ENCODE data around the gene TBL1X. TPM values are rescaled to one million over a fixed set of nuclear protein-coding genes. Genes with fewer than 3 reads are reported as not detected.

TBL1X gene
- total RNA-seq, 1 donor from 2014 or later: 6.3 TPM

GRCh38 chrX:9539605-9540387 is 74.9 kb downstream of the TBL1X start:
- H3K9me3 ChIP-seq (ENCODE audit: control insufficient read depth in 3 of 3, low read length in 3 of 3): no peaks in the 10 kb centered on the region
- H3K9ac ChIP-seq (ENCODE audit: low read depth in 1 of 3, low read length in 3 of 3): no peak overlapping the region
- H3K27ac ChIP-seq (ENCODE audit: low read depth, low read length): no peak overlapping the region
- no peaks in the 10 kb centered on the region for H3K36me3 ChIP-seq (ENCODE audit: control insufficient read depth in 3 of 3, insufficient read depth in 3 of 3, low read length in 3 of 3)
- H3K27me3 ChIP-seq (ENCODE audit: control insufficient read depth in 3 of 3, insufficient read depth in 3 of 3, low read length in 3 of 3): no peaks in the 10 kb centered on the region
- no peak overlapping the region for H3K4me3 ChIP-seq (ENCODE audit: low read length in 3 of 3)
- peaks cover 0 to 7% (median 0%) of the 10 kb centered on the region in 3 donors for H3K4me1 ChIP-seq (ENCODE audit: control insufficient read depth in 3 of 3, insufficient read depth in 3 of 3, low read length in 3 of 3)

DNA sequence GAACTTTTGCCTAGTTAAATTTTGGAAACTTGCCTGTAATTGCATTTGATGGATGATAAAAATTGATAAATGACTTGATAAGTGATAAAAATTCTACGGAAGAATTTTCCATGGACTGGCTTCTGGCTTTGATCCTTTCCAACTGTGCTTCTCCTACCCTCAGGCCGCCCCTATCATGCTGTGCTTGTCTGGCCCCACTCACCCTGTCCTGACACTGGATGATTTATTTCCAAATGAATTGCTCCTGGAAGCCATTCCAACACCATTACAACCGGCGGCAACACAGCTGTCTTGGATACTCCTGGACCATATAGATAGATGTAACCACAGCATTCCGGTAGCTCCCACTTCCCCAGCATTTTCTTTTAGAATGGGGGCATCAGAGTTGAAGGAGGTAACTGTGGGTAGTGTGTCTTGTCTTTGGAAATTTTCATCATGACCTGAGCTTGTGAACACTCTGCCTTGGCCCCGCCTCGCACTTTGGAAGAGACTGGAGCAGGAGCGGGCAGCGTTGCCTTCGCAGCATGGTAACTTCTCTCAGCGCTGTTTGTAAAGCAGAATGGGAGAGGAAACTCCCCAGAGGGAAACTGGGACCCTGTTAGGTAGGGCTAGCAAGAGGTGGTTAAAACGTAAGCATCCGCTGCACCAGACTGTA is 77.4 kb downstream of the TBL1X start:
- peaks cover 0 to 7% (median 0%) of the 10 kb centered on the region in 3 donors for H3K4me1 ChIP-seq (ENCODE audit: control insufficient read depth in 3 of 3, insufficient read depth in 3 of 3, low read length in 3 of 3)
- peak overlapping the region in 1 of 3 donors; percentile 69 for H3K9ac ChIP-seq (ENCODE audit: low read depth in 1 of 3, low read length in 3 of 3)
- H3K4me3 ChIP-seq (ENCODE audit: low read length in 3 of 3): peak overlapping the region in 1 of 3 donors; percentile 52
- no peaks in the 10 kb centered on the region for H3K27me3 ChIP-seq (ENCODE audit: control insufficient read depth in 3 of 3, insufficient read depth in 3 of 3, low read length in 3 of 3)
- no peaks in the 10 kb centered on the region for H3K9me3 ChIP-seq (ENCODE audit: control insufficient read depth in 3 of 3, low read length in 3 of 3)
- no peaks in the 10 kb centered on the region for H3K36me3 ChIP-seq (ENCODE audit: control insufficient read depth in 3 of 3, insufficient read depth in 3 of 3, low read length in 3 of 3)
- peak overlapping the region; percentile 25 for H3K27ac ChIP-seq (ENCODE audit: low read depth, low read length)

GRCh38 chrX:9542761-9543111 is 77.9 kb downstream of the TBL1X start:
- Histone ChIP-seq H3K27ac (ENCODE audit: low read depth, low read length) (peak overlapping the region; percentile 25), H3K4me3 (ENCODE audit: low read length in 3 of 3) (peak overlapping the region in 1 of 3 donors; percentile 52), H3K36me3 (ENCODE audit: control insufficient read depth in 3 of 3, insufficient read depth in 3 of 3, low read length in 3 of 3) (no peaks in the 10 kb centered on the region), H3K9ac (ENCODE audit: low read depth in 1 of 3, low read length in 3 of 3) (peak overlapping the region in 1 of 3 donors; percentile 69), H3K27me3 (ENCODE audit: control insufficient read depth in 3 of 3, insufficient read depth in 3 of 3, low read length in 3 of 3) (no peaks in the 10 kb centered on the region), H3K9me3 (ENCODE audit: control insufficient read depth in 3 of 3, low read length in 3 of 3) (no peaks in the 10 kb centered on the region), H3K4me1 (ENCODE audit: control insufficient read depth in 3 of 3, insufficient read depth in 3 of 3, low read length in 3 of 3) (peaks cover 0 to 7% (median 0%) of the 10 kb centered on the region in 3 donors)

- no peak overlapping the region for H3K9ac ChIP-seq (ENCODE audit: low read depth in 1 of 3, low read length in 3 of 3)
- no peaks in the 10 kb centered on the region for H3K36me3 ChIP-seq (ENCODE audit: control insufficient read depth in 3 of 3, insufficient read depth in 3 of 3, low read length in 3 of 3)
- no peaks in the 10 kb centered on the region for H3K9me3 ChIP-seq (ENCODE audit: control insufficient read depth in 3 of 3, low read length in 3 of 3)
- H3K27ac ChIP-seq (ENCODE audit: low read depth, low read length): no peak overlapping the region
- H3K4me1 ChIP-seq (ENCODE audit: control insufficient read depth in 3 of 3, insufficient read depth in 3 of 3, low read length in 3 of 3): peaks cover 0 to under 1% (median 0%) of the 10 kb centered on the region in 3 donors
- H3K4me3 ChIP-seq (ENCODE audit: low read length in 3 of 3): no peak overlapping the region
- no peaks in the 10 kb centered on the region for H3K27me3 ChIP-seq (ENCODE audit: control insufficient read depth in 3 of 3, insufficient read depth in 3 of 3, low read length in 3 of 3)
These were observed 90.5 kb downstream of the TBL1X start for GRCh38 chrX:9555354-9555753.

GRCh38 chrX:9557091-9557490 is 92.2 kb downstream of the TBL1X start:
- Histone ChIP-seq H3K9me3 (ENCODE audit: control insufficient read depth in 3 of 3, low read length in 3 of 3) (no peaks in the 10 kb centered on the region), H3K4me1 (ENCODE audit: control insufficient read depth in 3 of 3, insufficient read depth in 3 of 3, low read length in 3 of 3) (peaks cover 0 to 5% (median 0%) of the 10 kb centered on the region in 3 donors)

GRCh38 chrX:9557521-9557920 is 92.7 kb downstream of the TBL1X start:
- Histone ChIP-seq H3K27me3 (ENCODE audit: control insufficient read depth in 3 of 3, insufficient read depth in 3 of 3, low read length in 3 of 3) (no peaks in the 10 kb centered on the region), H3K9ac (ENCODE audit: low read depth in 1 of 3, low read length in 3 of 3) (no peak overlapping the region), H3K9me3 (ENCODE audit: control insufficient read depth in 3 of 3, low read length in 3 of 3) (no peaks in the 10 kb centered on the region), H3K4me1 (ENCODE audit: control insufficient read depth in 3 of 3, insufficient read depth in 3 of 3, low read length in 3 of 3) (peaks cover 0 to 5% (median 0%) of the 10 kb centered on the region in 3 donors), H3K4me3 (ENCODE audit: low read length in 3 of 3) (no peak overlapping the region), H3K36me3 (ENCODE audit: control insufficient read depth in 3 of 3, insufficient read depth in 3 of 3, low read length in 3 of 3) (no peaks in the 10 kb centered on the region), H3K27ac (ENCODE audit: low read depth, low read length) (no peak overlapping the region)

More at GRCh38 chrX:9557091-9557490, 92.2 kb downstream of the TBL1X start:
- Histone ChIP-seq H3K4me3 (ENCODE audit: low read length in 3 of 3) (no peak overlapping the region), H3K36me3 (ENCODE audit: control insufficient read depth in 3 of 3, insufficient read depth in 3 of 3, low read length in 3 of 3) (no peaks in the 10 kb centered on the region), H3K9ac (ENCODE audit: low read depth in 1 of 3, low read length in 3 of 3) (no peak overlapping the region), H3K27me3 (ENCODE audit: control insufficient read depth in 3 of 3, insufficient read depth in 3 of 3, low read length in 3 of 3) (no peaks in the 10 kb centered on the region), H3K27ac (ENCODE audit: low read depth, low read length) (no peak overlapping the region)

- Histone ChIP-seq H3K4me3 (ENCODE audit: low read length in 3 of 3) (no peak overlapping the region), H3K4me1 (ENCODE audit: control insufficient read depth in 3 of 3, insufficient read depth in 3 of 3, low read length in 3 of 3) (peaks cover 0 to 5% (median 2%) of the 10 kb centered on the region in 3 donors), H3K27ac (ENCODE audit: low read depth, low read length) (no peak overlapping the region), H3K9me3 (ENCODE audit: control insufficient read depth in 3 of 3, low read length in 3 of 3) (no peaks in the 10 kb centered on the region), H3K27me3 (ENCODE audit: control insufficient read depth in 3 of 3, insufficient read depth in 3 of 3, low read length in 3 of 3) (no peaks in the 10 kb centered on the region), H3K36me3 (ENCODE audit: control insufficient read depth in 3 of 3, insufficient read depth in 3 of 3, low read length in 3 of 3) (no peaks in the 10 kb centered on the region), H3K9ac (ENCODE audit: low read depth in 1 of 3, low read length in 3 of 3) (no peak overlapping the region)
These were observed 93.8 kb downstream of the TBL1X start for GRCh38 chrX:9558615-9559014.

GRCh38 chrX:9560219-9560618 is 95.4 kb downstream of the TBL1X start:
- Histone ChIP-seq H3K4me1 (ENCODE audit: control insufficient read depth in 3 of 3, insufficient read depth in 3 of 3, low read length in 3 of 3) (peaks cover 0 to 5% (median 2%) of the 10 kb centered on the region in 3 donors), H3K9ac (ENCODE audit: low read depth in 1 of 3, low read length in 3 of 3) (no peak overlapping the region), H3K27ac (ENCODE audit: low read depth, low read length) (no peak overlapping the region), H3K4me3 (ENCODE audit: low read length in 3 of 3) (no peak overlapping the region), H3K27me3 (ENCODE audit: control insufficient read depth in 3 of 3, insufficient read depth in 3 of 3, low read length in 3 of 3) (no peaks in the 10 kb centered on the region), H3K36me3 (ENCODE audit: control insufficient read depth in 3 of 3, insufficient read depth in 3 of 3, low read length in 3 of 3) (no peaks in the 10 kb centered on the region), H3K9me3 (ENCODE audit: control insufficient read depth in 3 of 3, low read length in 3 of 3) (no peaks in the 10 kb centered on the region)

GRCh38 chrX:9561199-9561598 is 96.3 kb downstream of the TBL1X start:
- no peaks in the 10 kb centered on the region for H3K9me3 ChIP-seq (ENCODE audit: control insufficient read depth in 3 of 3, low read length in 3 of 3)
- no peak overlapping the region for H3K27ac ChIP-seq (ENCODE audit: low read depth, low read length)
- H3K36me3 ChIP-seq (ENCODE audit: control insufficient read depth in 3 of 3, insufficient read depth in 3 of 3, low read length in 3 of 3): no peaks in the 10 kb centered on the region
- H3K9ac ChIP-seq (ENCODE audit: low read depth in 1 of 3, low read length in 3 of 3): no peak overlapping the region
- no peaks in the 10 kb centered on the region for H3K27me3 ChIP-seq (ENCODE audit: control insufficient read depth in 3 of 3, insufficient read depth in 3 of 3, low read length in 3 of 3)
- H3K4me1 ChIP-seq (ENCODE audit: control insufficient read depth in 3 of 3, insufficient read depth in 3 of 3, low read length in 3 of 3): peaks cover 0 to 7% (median 5%) of the 10 kb centered on the region in 3 donors
- H3K4me3 ChIP-seq (ENCODE audit: low read length in 3 of 3): no peak overlapping the region

- H3K9me3 ChIP-seq (ENCODE audit: control insufficient read depth in 3 of 3, low read length in 3 of 3): no peaks in the 10 kb centered on the region
- H3K9ac ChIP-seq (ENCODE audit: low read depth in 1 of 3, low read length in 3 of 3): no peak overlapping the region
- H3K27ac ChIP-seq (ENCODE audit: low read depth, low read length): no peak overlapping the region
- H3K27me3 ChIP-seq (ENCODE audit: control insufficient read depth in 3 of 3, insufficient read depth in 3 of 3, low read length in 3 of 3): no peaks in the 10 kb centered on the region
- no peak overlapping the region for H3K4me3 ChIP-seq (ENCODE audit: low read length in 3 of 3)
- peaks cover 7 to 22% (median 13%) of the 10 kb centered on the region in 3 donors for H3K4me1 ChIP-seq (ENCODE audit: control insufficient read depth in 3 of 3, insufficient read depth in 3 of 3, low read length in 3 of 3)
- H3K36me3 ChIP-seq (ENCODE audit: control insufficient read depth in 3 of 3, insufficient read depth in 3 of 3, low read length in 3 of 3): no peaks in the 10 kb centered on the region
These were observed 98.0 kb downstream of the TBL1X start for GRCh38 chrX:9562851-9563250.
